ENCODE data around the gene LRP2BP. TPM values are rescaled to one million over a fixed set of nuclear protein-coding genes. Genes with fewer than 3 reads are reported as not detected.

The LRP2BP gene
- total and polyA plus RNA-seq, 4 donors = 0.09 to 0.64 (median 0.20) TPM

GRCh38 chr4:185387957-185388356, 7.8 kb downstream of the LRP2BP start:
- Histone ChIP-seq H3K27ac (ENCODE audit: low read depth in 1 of 2, low read length in 2 of 2) (no peak overlapping the region), H3K27me3 (ENCODE audit: control insufficient read depth in 4 of 4, insufficient read depth in 4 of 4, low read length in 3 of 4) (no peaks in the 10 kb centered on the region), H3K9ac (ENCODE audit: low read depth in 1 of 2, low read length in 2 of 2) (no peak overlapping the region), H3K9me3 (ENCODE audit: control insufficient read depth in 4 of 4, low read length in 3 of 4) (no peaks in the 10 kb centered on the region), H3K4me3 (ENCODE audit: low read depth in 1 of 3, low read length in 3 of 3) (no peak overlapping the region), H3K36me3 (ENCODE audit: control insufficient read depth in 4 of 4, insufficient read depth in 3 of 4, low read depth in 1 of 4, low read length in 3 of 4) (no peaks in the 10 kb centered on the region), H3K4me1 (ENCODE audit: control insufficient read depth in 4 of 4, insufficient read depth in 4 of 4, low read length in 3 of 4) (no peaks in the 10 kb centered on the region)
- DNase-seq (ENCODE audit: low spot score) = no peak
- TF ChIP-seq TAF1 (conservative IDR thresholded peaks at IDR 0.05) = no peak
- TF ChIP-seq CTCF (IDR thresholded peaks at IDR 0.05; ENCODE audit: low read depth, low read length, missing input control) = no peak
- no peak for TF ChIP-seq SP1 (IDR thresholded peaks at IDR 0.05)
- TF ChIP-seq JUND (IDR thresholded peaks at IDR 0.05) = no peak
- no peak for TF ChIP-seq GABPA (IDR thresholded peaks at IDR 0.05 in 1 of 2, conservative IDR thresholded peaks at IDR 0.05 in 1 of 2)
- no peak for TF ChIP-seq EGR1 (IDR thresholded peaks at IDR 0.05; ENCODE audit: low read depth in 2 of 2)
- TF ChIP-seq HNF4A (conservative IDR thresholded peaks at IDR 0.05) = no peak
- TF ChIP-seq FOXA2 (IDR thresholded peaks at IDR 0.05) = no peak
- TF ChIP-seq FOXA1 (IDR thresholded peaks at IDR 0.05) = no peak
- TF ChIP-seq HNF4G (IDR thresholded peaks at IDR 0.05) = no peak
- no peak for TF ChIP-seq REST (IDR thresholded peaks at IDR 0.05)
- no peak for TF ChIP-seq NR2F2 (IDR thresholded peaks at IDR 0.05)
- 96% methylated on average over 12 of the region's 12 CpGs for WGBS

GRCh38 chr4:185384930-185385331, 10.8 kb downstream of the LRP2BP start:
- no peak overlapping the region for H3K9ac ChIP-seq (ENCODE audit: low read depth in 1 of 2, low read length in 2 of 2)
- H3K9me3 ChIP-seq (ENCODE audit: control insufficient read depth in 4 of 4, low read length in 3 of 4) = peaks cover 0 to 4% (median 0%) of the 10 kb centered on the region in 4 donors
- H3K27ac ChIP-seq (ENCODE audit: low read depth in 1 of 2, low read length in 2 of 2) = no peak overlapping the region
- H3K36me3 ChIP-seq (ENCODE audit: control insufficient read depth in 4 of 4, insufficient read depth in 3 of 4, low read depth in 1 of 4, low read length in 3 of 4) = no peaks in the 10 kb centered on the region
- TF ChIP-seq CTCF (IDR thresholded peaks at IDR 0.05; ENCODE audit: low read depth, low read length, missing input control) (no peak), FOXA2 (IDR thresholded peaks at IDR 0.05) (no peak), TAF1 (conservative IDR thresholded peaks at IDR 0.05) (no peak), ATF3 (IDR thresholded peaks at IDR 0.05) (no peak), RAD21 (IDR thresholded peaks at IDR 0.05) (no peak)
- no peak overlapping the region for H3K4me3 ChIP-seq (ENCODE audit: low read depth in 1 of 3, low read length in 3 of 3)
- DNase-seq (ENCODE audit: low spot score) = no peak
- peaks cover 0 to 5% (median 1%) of the 10 kb centered on the region in 4 donors for H3K4me1 ChIP-seq (ENCODE audit: control insufficient read depth in 4 of 4, insufficient read depth in 4 of 4, low read length in 3 of 4)
- 60% methylated on average over 10 of the region's 10 CpGs for WGBS
- H3K27me3 ChIP-seq (ENCODE audit: control insufficient read depth in 4 of 4, insufficient read depth in 4 of 4, low read length in 3 of 4) = no peaks in the 10 kb centered on the region

All from liver (tissue), 9 donors.